GM23248 (cell line): ENCODE results near the gene CLSTN2. TPM values are rescaled to one million over a fixed set of nuclear protein-coding genes. Genes with fewer than 3 reads are reported as not detected.

Experiments
- DNase-seq: peaks from one replicate; pipeline ENCODE4 v3.0.0-alpha.2; 2015
- H2AFZ ChIP-seq: fragments of 200-600 bp; sonication (generic); 2 replicates; pipeline ENCODE4 v1.6.1; 2016; ENCODE audit warnings: antibody characterized with exemption
- H3F3A ChIP-seq: fragments of 200-600 bp; sonication (generic); 2 replicates; pipeline ENCODE4 v1.6.1; 2016; ENCODE audit warnings: mild to moderate bottlenecking, antibody characterized with exemption, mixed run types; ENCODE audit not compliant: insufficient read depth
- H3K27ac ChIP-seq: fragments of 200-600 bp; sonication (generic); 2 replicates; pipeline ENCODE4 v1.5.1; 2016; ENCODE audit warnings: mild to moderate bottlenecking
- H3K27me3 ChIP-seq: fragments of 200-600 bp; sonication (generic); replicated peaks from 2 replicates; pipeline ENCODE4 v1.6.1; 2016; ENCODE audit warnings: mild to moderate bottlenecking; ENCODE audit not compliant: insufficient read depth
- H3K36me3 ChIP-seq: fragments of 200-600 bp; sonication (generic); 2 replicates; pipeline ENCODE4 v1.6.1; 2016; ENCODE audit warnings: low read depth, mild to moderate bottlenecking
- H3K4me1 ChIP-seq: fragments of 200-600 bp; sonication (generic); 2 replicates; pipeline ENCODE4 v1.6.1; 2016; ENCODE audit warnings: mild to moderate bottlenecking; ENCODE audit not compliant: insufficient read depth
- H3K4me2 ChIP-seq: fragments of 200-600 bp; sonication (generic); one replicate; pipeline ENCODE4 v1.6.1; 2016; ENCODE audit warnings: mild to moderate bottlenecking; ENCODE audit not compliant: unreplicated experiment
- H3K4me3 ChIP-seq: fragments of 200-600 bp; sonication (generic); 2 replicates; pipeline ENCODE4 v1.5.1; 2016; ENCODE audit warnings: mild to moderate bottlenecking
- H3K79me2 ChIP-seq: fragments of 200-600 bp; sonication (generic); 2 replicates; pipeline ENCODE4 v1.6.1; 2016; ENCODE audit warnings: mild to moderate bottlenecking; ENCODE audit not compliant: insufficient read depth
- H3K9ac ChIP-seq: fragments of 200-600 bp; sonication (generic); 2 replicates; pipeline ENCODE4 v1.6.1; 2016; ENCODE audit warnings: mild to moderate bottlenecking
- H3K9me2 ChIP-seq: fragments of 200-600 bp; sonication (generic); 2 replicates; pipeline ENCODE4 v1.6.1; 2016; ENCODE audit warnings: mixed run types, mild to moderate bottlenecking, moderate library complexity; ENCODE audit not compliant: insufficient read depth
- H3K9me3 ChIP-seq: fragments of 200-600 bp; sonication (generic); one replicate; pipeline ENCODE4 v1.6.1; 2017; ENCODE audit warnings: low read depth
- H4K20me1 ChIP-seq: fragments of 200-600 bp; sonication (generic); 2 replicates; pipeline ENCODE4 v1.6.0; 2016; ENCODE audit not compliant: insufficient read depth
- EZH2 ChIP-seq: fragments of 200-600 bp; sonication (generic); IDR thresholded peaks from 2 replicates; pipeline ENCODE4 v1.6.1; 2018; ENCODE audit warnings: antibody characterized with exemption, mild to moderate bottlenecking; ENCODE audit not compliant: insufficient read depth, poor library complexity, severe bottlenecking
- EZH2phosphoT487 ChIP-seq: fragments of 200-600 bp; sonication (generic); IDR thresholded peaks from 2 replicates; pipeline ENCODE4 v1.6.1; 2018; ENCODE audit warnings: antibody characterized with exemption, moderate library complexity, mild to moderate bottlenecking, low read depth; ENCODE audit not compliant: insufficient read depth
- WGBS, 2 experiments: methylation state at CpG; one replicate each; pipeline ENCODE4 v1.1.6; 2015 to 2017; ENCODE audit warnings: low lambda C conversion rate in 2 of 2, low coverage in 1 of 2; ENCODE audit errors: missing lambda C conversion rate in 2 of 2; 5-methylcytosine and 5-hydroxymethylcytosine counted together
- in situ Hi-C: fragments of 300-500 bp; cut with MboI; formaldehyde crosslinking; loops from 2 replicates; pipeline ENCODE4 v1.15.0; 2020
- polyA plus RNA-seq: library from polyadenylated mRNA; unstranded; fragments of >200 nt; fragmentation: Nextera tagmentation; extraction: Ambion mirVana; gene quantifications from 2 replicates; pipeline ENCODE4 v1.2.1, GENCODE V29; 2016
- total RNA-seq: library from RNA; depleted of rRNA; stranded (reverse); fragments of >200 nt; shearing (Covaris generic); gene quantifications from 2 replicates; pipeline ENCODE4 v1.2.3, GENCODE V29; 2014

The CLSTN2 gene
- total and polyA plus RNA-seq, 2 experiments from 2014 or later = not detected

DNA sequence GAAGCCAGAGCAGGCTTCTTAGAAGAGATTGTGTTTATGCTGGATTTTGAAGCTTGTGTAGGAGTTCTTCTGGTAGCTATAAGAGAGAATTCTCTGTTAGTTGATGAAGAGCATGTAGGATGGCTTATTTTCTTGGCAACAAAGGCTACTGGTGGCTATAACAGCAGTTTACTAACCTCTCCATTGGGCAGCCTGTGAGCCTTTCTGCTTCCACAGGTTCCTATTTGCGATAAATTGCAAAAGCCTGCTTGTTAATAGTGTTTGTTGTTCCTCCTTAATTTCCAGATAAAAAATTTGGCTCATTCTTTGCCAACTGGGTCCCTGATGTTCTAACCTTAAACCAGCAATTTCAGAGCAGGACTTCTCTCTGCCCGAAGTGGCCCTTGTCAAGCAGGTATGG, 452.3 kb downstream of the CLSTN2 start:
- Histone ChIP-seq H3K27ac (no peak overlapping the region), H4K20me1 (no peaks in the 10 kb centered on the region), H3K79me2 (no peaks in the 10 kb centered on the region), H2AFZ (no peak overlapping the region), H3K9ac (no peak overlapping the region), H3K9me2 (no peaks in the 10 kb centered on the region), H3F3A (no peaks in the 10 kb centered on the region), H3K27me3 (no peaks in the 10 kb centered on the region), H3K36me3 (no peaks in the 10 kb centered on the region), H3K9me3 (no peaks in the 10 kb centered on the region), H3K4me3 (no peak overlapping the region), H3K4me2 (no peak overlapping the region), H3K4me1 (no peaks in the 10 kb centered on the region)
- in situ Hi-C loops = no loop called here
- WGBS, 2 experiments = 56 to 67% methylated on average over 2 of the region's 2 CpGs
- no peak for TF ChIP-seq EZH2
- no peak for TF ChIP-seq EZH2phosphoT487
- DNase-seq = no peak

DNA sequence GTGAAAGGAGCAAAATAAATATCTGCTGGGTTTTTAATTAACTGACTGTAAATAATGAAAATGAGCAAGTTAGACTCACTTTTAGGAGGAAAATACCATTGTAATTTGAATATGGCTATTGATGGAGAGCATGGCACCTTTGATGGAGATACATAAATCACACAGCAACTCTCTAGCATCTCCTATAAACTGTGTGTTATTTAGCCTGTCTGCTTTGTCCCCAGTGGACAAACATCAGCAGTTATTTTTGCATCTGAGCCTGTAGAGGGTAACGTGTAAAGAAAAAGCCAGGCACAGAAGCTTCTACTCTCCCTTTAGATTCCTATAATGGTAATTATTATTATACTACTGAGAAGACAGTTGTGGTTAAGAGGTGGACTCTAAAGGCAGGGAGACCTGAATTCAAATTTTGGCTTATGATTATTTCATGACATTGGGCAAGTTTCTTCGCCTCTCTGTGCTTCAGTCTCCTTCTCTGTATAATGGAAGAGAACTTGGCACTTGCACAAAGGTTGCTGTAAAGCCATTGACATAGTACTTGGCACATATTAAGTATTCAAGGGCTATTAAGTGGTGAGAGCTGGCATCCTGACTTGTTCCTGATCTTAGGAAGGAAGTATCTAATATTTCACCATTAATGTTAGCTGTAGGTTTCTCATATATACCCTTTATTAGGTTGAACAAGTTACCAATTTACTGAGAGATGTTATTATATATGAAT, 453.4 kb downstream of the CLSTN2 start:
- no peaks in the 10 kb centered on the region for H3K4me1 ChIP-seq
- no peaks in the 10 kb centered on the region for H3K27me3 ChIP-seq
- WGBS, 2 experiments = 34 to 44% methylated on average over 2 of the region's 2 CpGs
- H3K9ac ChIP-seq = no peak overlapping the region
- H3K36me3 ChIP-seq = no peaks in the 10 kb centered on the region
- no peaks in the 10 kb centered on the region for H3K79me2 ChIP-seq
- H3K4me2 ChIP-seq = no peak overlapping the region
- H3K9me2 ChIP-seq = no peaks in the 10 kb centered on the region
- no peaks in the 10 kb centered on the region for H3F3A ChIP-seq
- H4K20me1 ChIP-seq = no peaks in the 10 kb centered on the region
- no peak overlapping the region for H3K4me3 ChIP-seq
- H2AFZ ChIP-seq = no peak overlapping the region
- in situ Hi-C loops = no loop called here
- TF ChIP-seq EZH2 = no peak
- no peak for TF ChIP-seq EZH2phosphoT487
- H3K27ac ChIP-seq = no peak overlapping the region
- DNase-seq = no peak
- no peaks in the 10 kb centered on the region for H3K9me3 ChIP-seq

DNA sequence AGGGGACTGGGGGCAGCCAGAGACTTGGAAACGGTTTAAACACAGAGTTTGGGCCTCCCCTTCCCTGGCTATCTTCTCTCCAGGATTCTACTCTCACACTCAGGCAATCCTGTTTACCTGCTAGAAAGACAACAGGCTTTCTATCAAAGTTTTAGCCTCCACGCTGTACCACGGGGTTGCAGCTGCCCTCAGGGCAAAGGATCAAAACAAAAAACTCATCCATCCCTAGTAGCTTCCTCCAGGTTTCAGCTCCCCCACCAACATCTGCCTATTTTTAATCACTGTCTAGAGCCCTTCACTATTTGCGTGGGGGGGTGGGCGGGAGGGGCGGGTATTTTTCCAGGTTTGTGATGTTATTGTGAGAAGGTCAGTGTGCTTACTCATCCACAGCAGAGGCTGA, 456.1 kb downstream of the CLSTN2 start:
- no peaks in the 10 kb centered on the region for H3K4me1 ChIP-seq
- H2AFZ ChIP-seq = no peak overlapping the region
- no peaks in the 10 kb centered on the region for H3K36me3 ChIP-seq
- no peaks in the 10 kb centered on the region for H3F3A ChIP-seq
- no peak overlapping the region for H3K4me3 ChIP-seq
- no peaks in the 10 kb centered on the region for H3K9me3 ChIP-seq
- TF ChIP-seq EZH2 (no peak), EZH2phosphoT487 (no peak)
- H3K27ac ChIP-seq = no peak overlapping the region
- 61 to 63% methylated on average over 6 of the region's 6 CpGs for WGBS, 2 experiments
- no peak for DNase-seq
- no peaks in the 10 kb centered on the region for H3K9me2 ChIP-seq
- no peaks in the 10 kb centered on the region for H3K27me3 ChIP-seq
- H3K79me2 ChIP-seq = no peaks in the 10 kb centered on the region
- in situ Hi-C loops = no loop called here
- H3K4me2 ChIP-seq = no peak overlapping the region
- H3K9ac ChIP-seq = no peak overlapping the region
- H4K20me1 ChIP-seq = no peaks in the 10 kb centered on the region

DNA sequence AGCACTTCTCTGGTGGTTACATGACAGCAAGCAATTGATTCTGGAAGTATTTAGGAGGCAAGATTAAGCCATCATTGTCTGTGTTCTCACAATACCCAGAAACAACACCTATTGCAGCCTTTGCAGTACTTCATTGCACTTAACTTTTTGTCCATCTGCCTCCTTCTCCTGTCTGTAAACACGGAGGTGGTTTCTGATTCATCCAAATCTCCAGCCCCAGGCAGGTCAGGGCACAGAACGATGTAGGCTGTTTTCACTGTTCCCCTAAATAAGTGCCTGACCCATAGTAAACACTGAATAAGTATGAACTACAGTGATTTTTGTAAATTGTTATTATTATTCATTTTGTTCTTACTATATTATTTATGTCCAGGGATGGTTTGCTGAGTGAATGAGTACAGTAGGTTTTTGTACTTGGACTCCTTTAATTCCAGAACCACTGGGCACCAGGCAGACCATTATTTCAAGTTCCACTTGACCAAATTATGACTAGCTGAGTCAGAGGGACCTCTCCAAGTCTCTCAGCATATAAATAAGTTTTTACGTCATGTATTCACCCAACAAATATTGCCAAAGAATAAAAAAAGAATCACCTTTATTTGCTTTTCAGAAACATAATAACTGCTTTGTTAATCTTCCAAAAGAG, 459.6 kb downstream of the CLSTN2 start:
- H3K79me2 ChIP-seq = no peaks in the 10 kb centered on the region
- no peak for DNase-seq
- no peak for TF ChIP-seq EZH2
- no peak for TF ChIP-seq EZH2phosphoT487
- no peaks in the 10 kb centered on the region for H3K4me1 ChIP-seq
- H4K20me1 ChIP-seq = no peaks in the 10 kb centered on the region
- no peak overlapping the region for H3K4me3 ChIP-seq
- H3K9me2 ChIP-seq = no peaks in the 10 kb centered on the region
- no peaks in the 10 kb centered on the region for H3K36me3 ChIP-seq
- in situ Hi-C loops = no loop called here
- H3K9me3 ChIP-seq = no peaks in the 10 kb centered on the region
- no peak overlapping the region for H3K4me2 ChIP-seq
- WGBS, 2 experiments = 45 to 48% methylated on average over 3 of the region's 3 CpGs
- H3F3A ChIP-seq = no peaks in the 10 kb centered on the region
- no peaks in the 10 kb centered on the region for H3K27me3 ChIP-seq
- no peak overlapping the region for H3K27ac ChIP-seq
- H3K9ac ChIP-seq = no peak overlapping the region
- no peak overlapping the region for H2AFZ ChIP-seq
